ENCODE data around the gene PDE4C. TPM values are rescaled to one million over a fixed set of nuclear protein-coding genes. Genes with fewer than 3 reads are reported as not detected.

Gene PDE4C
- total RNA-seq, 1 donor from 2014 or later: 1.2 TPM

- ATAC-seq: no peak
- DNase-seq: no peak
- intact Hi-C loops (cut with micrococcal nuclease): no loop called here
Observed at GRCh38 chr19:18257503-18258470, 31.5 kb upstream of the PDE4C start.

GRCh38 chr19:18254546-18255503, 28.6 kb upstream of the PDE4C start:
- intact Hi-C loops (cut with micrococcal nuclease): no loop called here
- DNase-seq (no peak), ATAC-seq (no peak)

DNA sequence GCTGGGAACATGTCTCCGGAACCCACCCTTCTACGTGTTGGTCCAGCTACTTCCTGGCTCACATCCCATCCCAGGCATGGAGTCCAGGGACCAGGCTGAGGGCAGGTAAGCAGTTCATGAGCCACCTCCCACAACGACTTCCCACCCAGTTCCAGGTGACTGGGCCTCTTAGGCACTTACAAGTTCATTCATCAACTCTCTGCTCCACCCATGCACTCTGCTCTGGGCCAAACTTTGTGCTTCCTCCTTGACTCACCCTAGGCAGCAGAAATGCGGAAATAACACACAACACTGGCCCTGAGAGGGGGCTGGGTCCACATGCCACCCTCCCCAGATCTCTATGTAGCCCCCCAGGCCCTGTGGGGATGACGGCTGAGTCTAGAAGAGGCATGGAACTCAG, 27.5 kb upstream of the PDE4C start:
- DNase-seq (no peak), ATAC-seq (peak; percentile 36)
- intact Hi-C loops (cut with micrococcal nuclease): no loop called here

GRCh38 chr19:18253130-18253529, 26.9 kb upstream of the PDE4C start:
- intact Hi-C loops (cut with micrococcal nuclease): no loop called here
- ATAC-seq: no peak
- no peak for DNase-seq

DNA sequence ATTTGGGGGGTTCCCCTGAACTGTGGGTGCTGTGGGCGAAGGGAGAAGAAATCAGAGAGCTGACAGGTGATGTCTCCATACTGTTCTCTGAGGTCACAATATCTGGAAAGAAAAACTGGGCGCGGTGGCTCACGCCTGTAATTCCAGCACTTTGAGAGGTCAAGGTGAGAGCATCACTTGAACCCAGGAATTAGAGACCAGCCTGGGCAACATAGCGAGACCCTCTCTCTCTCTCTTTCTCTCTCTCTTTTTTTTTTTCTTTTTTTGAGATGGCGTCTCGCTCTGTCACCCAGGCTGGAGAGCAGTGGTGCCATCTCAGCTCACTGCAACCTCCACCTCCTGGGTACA, 26.1 kb upstream of the PDE4C start:
- intact Hi-C loops (cut with micrococcal nuclease): no loop called here
- ATAC-seq: no peak
- DNase-seq: no peak

DNA sequence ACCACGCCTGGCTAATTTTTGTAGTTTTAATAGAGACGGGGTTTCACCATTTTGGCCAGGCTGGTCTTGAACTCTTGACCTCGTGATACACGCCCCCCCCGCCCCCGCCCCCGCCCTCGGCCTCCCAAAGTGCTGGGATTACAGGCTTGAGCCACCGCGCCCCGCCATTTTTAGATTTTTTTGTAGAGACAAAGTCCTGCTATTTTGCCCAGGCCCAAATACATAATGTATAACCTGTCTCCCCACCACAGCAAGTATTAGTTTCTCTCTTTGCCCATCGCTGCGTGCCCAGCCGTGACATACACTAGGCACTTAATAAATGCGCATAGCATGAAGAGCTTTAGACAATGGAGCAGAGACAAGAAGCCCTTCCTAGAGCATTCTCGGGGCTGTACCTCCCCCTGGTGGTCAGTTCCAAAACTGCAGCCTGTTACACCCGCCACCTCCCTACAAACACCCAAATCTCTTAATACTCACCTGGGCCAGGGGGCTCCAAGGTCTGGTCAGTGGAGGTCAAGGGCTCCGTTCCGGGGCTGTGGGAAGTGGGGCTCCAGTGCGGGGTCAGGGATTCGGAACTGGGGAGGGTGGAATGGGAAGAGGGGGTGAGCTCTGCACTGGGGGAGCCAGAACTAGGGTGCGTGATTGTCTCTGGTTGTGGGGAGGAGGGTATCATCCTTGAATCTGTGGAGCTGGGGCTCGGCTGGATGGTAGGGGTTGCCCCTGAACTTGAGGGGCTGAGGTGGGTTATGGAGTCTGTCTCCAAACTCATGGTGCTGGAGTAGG, 25.5 kb upstream of the PDE4C start:
- DNase-seq (peak; percentile 75), ATAC-seq (peak; percentile 71)
- intact Hi-C loops (cut with micrococcal nuclease): no loop called here

- intact Hi-C loops (cut with micrococcal nuclease): no loop called here
- ATAC-seq (no peak), DNase-seq (no peak)
Observed at GRCh38 chr19:18249834-18250233, 23.6 kb upstream of the PDE4C start.

GRCh38 chr19:18245297-18245696, 19.1 kb upstream of the PDE4C start:
- no peak for ATAC-seq
- intact Hi-C loops (cut with micrococcal nuclease): no loop called here
- no peak for DNase-seq

GRCh38 chr19:18239303-18239702, 13.1 kb upstream of the PDE4C start:
- no peak for DNase-seq

DNA sequence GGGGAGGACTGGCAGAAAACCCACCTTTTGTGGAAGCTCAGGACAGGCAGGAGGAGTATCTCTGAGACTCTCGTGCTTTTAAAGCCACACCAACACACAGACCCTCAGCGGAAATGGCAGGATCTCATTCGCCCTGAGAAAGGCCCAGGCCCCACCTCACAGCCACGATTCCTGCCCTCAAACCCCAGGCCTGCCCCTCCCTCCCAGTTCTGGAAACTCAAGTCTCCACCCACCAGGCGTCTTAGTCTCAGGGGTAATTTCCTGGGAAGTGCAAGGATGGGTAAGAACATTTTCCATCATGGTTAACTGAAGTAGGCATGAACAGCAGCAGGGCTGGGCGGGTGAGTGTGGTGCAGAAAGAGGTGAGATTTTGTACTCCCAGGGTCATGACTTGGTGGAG, 8.0 kb upstream of the PDE4C start:
- intact Hi-C loops (cut with micrococcal nuclease): no loop called here
- ATAC-seq: no peak
- DNase-seq: no peak

More at GRCh38 chr19:18239303-18239702, 13.1 kb upstream of the PDE4C start:
- ATAC-seq: no peak
- intact Hi-C loops (cut with micrococcal nuclease): no loop called here

GRCh38 chr19:18233224-18233825, 7.1 kb upstream of the PDE4C start:
- ATAC-seq (peak; percentile 45), DNase-seq (peak; percentile 71)
- intact Hi-C loops (cut with micrococcal nuclease): no loop called here

GRCh38 chr19:18232540-18233223, 6.4 kb upstream of the PDE4C start:
- no peak for ATAC-seq
- DNase-seq: no peak
- intact Hi-C loops (cut with micrococcal nuclease): no loop called here

GRCh38 chr19:18231775-18232174, 5.5 kb upstream of the PDE4C start:
- intact Hi-C loops (cut with micrococcal nuclease): no loop called here
- ATAC-seq (no peak), DNase-seq (no peak)

DNA sequence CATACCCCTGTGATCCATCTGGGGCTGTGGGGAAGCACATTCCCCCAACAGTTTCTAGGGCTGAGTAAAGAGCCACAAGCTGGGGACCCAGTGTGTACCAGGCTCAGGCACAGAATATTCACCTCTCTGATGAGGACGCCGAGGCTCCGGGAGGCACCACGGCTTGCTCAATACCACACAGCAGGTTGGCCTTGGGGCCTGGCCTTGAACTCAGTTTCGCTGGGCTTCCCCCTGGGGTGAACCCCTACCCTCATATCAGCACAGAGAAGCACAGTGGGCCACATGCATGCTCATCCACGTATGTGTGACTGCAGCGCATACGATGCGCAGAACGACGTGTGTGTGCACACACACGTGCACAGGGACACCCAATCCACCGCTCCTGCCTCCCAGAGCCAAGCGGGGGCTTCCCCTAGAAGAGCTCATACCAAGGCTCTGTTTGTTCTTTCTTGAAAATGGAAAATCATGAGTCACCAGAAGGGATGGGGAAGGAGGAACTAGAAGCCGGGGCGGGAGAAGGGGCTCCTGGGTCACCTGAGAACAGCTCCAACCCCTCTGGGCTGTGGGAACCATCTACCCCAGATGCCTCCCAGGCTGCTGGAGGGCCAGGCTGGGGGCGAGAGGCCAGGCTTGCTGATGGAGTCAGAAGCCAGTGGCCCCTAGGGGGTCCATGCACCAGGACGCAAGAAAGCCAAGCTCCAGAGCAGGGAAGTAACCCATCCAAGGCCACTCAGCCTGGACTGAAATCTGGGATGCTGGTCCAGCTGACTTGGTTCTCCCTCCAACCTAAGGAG, 4.9 kb upstream of the PDE4C start:
- no peak for ATAC-seq
- no peak for DNase-seq
- intact Hi-C loops (cut with micrococcal nuclease): no loop called here

DNA sequence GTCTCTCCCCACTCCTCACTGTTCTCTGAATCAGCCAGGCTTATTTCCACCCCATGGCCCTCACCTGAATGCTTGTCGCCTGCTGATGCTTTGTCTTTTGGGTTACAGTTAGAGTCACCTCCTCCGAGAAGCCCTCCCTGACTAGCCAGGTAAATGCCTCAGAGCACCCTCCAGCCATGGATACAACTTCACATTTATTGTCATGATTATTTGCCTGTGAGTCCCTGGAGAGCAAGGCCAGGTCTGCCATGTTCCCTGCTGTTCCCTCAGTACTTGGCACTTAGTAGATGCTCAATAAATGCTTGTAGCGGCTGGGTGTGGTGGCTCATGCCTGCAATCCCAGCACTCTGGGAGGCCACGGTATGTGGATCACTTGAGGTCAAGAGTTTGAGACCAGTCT, 3.7 kb upstream of the PDE4C start:
- intact Hi-C loops (cut with micrococcal nuclease): no loop called here
- no peak for DNase-seq

DNA sequence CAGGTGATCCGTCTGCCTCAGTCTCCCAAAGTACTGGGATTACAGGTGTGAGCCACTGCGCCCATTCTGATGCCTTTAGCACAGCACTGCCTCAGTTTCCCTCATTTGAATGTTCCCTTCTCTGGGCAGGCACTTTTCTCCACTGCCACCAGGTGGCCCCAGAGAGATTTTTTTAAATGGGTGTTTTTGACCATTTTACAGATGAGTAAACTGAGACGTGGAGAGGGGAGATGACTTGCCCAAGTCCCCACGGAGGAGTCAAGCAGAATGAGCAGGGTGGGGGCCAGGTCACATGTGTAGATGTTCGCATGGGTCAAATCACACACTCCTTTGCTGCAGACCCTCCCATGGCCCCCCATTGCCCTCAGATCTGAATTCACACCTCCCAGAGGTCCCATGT, 3.2 kb upstream of the PDE4C start:
- DNase-seq: no peak
- no peak for ATAC-seq
- intact Hi-C loops (cut with micrococcal nuclease): no loop called here

More for the DNA sequence above, 3.7 kb upstream of the PDE4C start:
- no peak for ATAC-seq

DNA sequence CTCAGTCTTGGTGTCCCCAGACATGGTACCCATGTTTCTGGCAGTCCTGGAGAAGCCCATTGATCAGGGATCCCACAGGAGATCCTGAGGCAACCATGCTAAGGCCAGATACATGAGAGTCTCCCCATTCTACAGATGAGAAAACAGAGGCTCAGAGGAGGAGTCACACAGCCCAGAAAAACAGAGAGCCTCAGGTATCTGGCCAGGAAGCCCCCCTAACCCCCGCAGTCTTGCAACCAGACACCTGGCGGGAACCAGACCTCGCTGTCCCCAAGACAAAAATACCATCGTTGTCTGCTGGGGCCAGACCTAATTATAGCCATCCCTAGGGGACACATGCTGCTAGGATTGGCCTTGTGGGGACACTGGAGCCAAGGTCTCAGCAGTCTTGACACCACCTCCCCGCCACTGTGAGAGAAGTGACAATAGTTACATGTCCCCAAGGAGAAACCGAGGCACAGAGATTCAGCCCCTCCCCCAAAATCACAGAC, 1.6 kb upstream of the PDE4C start:
- intact Hi-C loops (cut with micrococcal nuclease): no loop called here
- ATAC-seq (peak; percentile 29), DNase-seq (peak; percentile 46)

Measured in left ventricle myocardium superior (tissue), 1 donor.